Common myeloid progenitor, CD34-positive (primary cell): ENCODE data around the gene VPS13D.

Experiments
- CTCF ChIA-PET: fragments of 350-600 bp; sonication (Branson Sonifier 250); formaldehyde crosslinking; loops from one replicate; lab custom pipeline; 2021; ENCODE audit warnings: antibody characterized with exemption; lab: Charles Lee
- POLR2A ChIA-PET: fragments of 350-600 bp; sonication (Branson Sonifier 250); formaldehyde crosslinking; loops from one replicate; lab custom pipeline; 2021; ENCODE audit warnings: antibody characterized with exemption; lab: Charles Lee
- DNase-seq, 3 donors: peaks; one replicate each; pipeline versions ENCODE4 v3.0.0 to v3.0.0-alpha.2; 2013
- H3K27ac ChIP-seq, 2 experiments: 1 replicate in 1 of 2; 2 replicates in 1 of 2; pipeline ENCODE4 v1.7.0; 2013; ENCODE audit warnings: inconsistent platforms in 2 of 2, low read length in 2 of 2, mild to moderate bottlenecking in 2 of 2, low read depth in 1 of 2, moderate library complexity in 1 of 2; ENCODE audit not compliant: severe bottlenecking in 2 of 2, insufficient read depth in 1 of 2, poor library complexity in 1 of 2
- H3K27me3 ChIP-seq, 5 experiments: replicated peaks in 2 of 5; 1 replicate in 3 of 5; 2 replicates in 2 of 5; pipeline versions ENCODE4 v1.6.1 to v1.7.0; 2013; ENCODE audit warnings: low read length in 4 of 5, mild to moderate bottlenecking in 2 of 5, moderate library complexity in 2 of 5, inconsistent platforms in 1 of 5; ENCODE audit not compliant: insufficient read depth in 5 of 5, control insufficient read depth in 4 of 5
- H3K36me3 ChIP-seq, 4 experiments: 1 replicate in 2 of 4; 2 replicates in 2 of 4; pipeline versions ENCODE4 v1.6.1 to v1.7.0; 2013; ENCODE audit warnings: low read length in 3 of 4, control low read depth in 1 of 4, mild to moderate bottlenecking in 1 of 4; ENCODE audit not compliant: control insufficient read depth in 4 of 4, insufficient read depth in 4 of 4
- H3K4me1 ChIP-seq, 4 experiments: 1 replicate in 3 of 4; 2 replicates in 1 of 4; pipeline versions ENCODE4 v1.6.1 to v1.7.1; 2013; ENCODE audit warnings: low read length in 3 of 4, mild to moderate bottlenecking in 3 of 4, control low read depth in 1 of 4, inconsistent platforms in 1 of 4, moderate library complexity in 1 of 4; ENCODE audit not compliant: control insufficient read depth in 4 of 4, insufficient read depth in 4 of 4; ENCODE audit errors: control extremely low read depth in 1 of 4
- H3K4me3 ChIP-seq, 7 experiments: 1 replicate in 4 of 7; 2 replicates in 3 of 7; pipeline versions ENCODE4 v1.5.1 to v1.7.0; 2013; ENCODE audit warnings: mild to moderate bottlenecking in 7 of 7, low read length in 6 of 7, moderate library complexity in 6 of 7, inconsistent platforms in 2 of 7, low read depth in 2 of 7, control low read depth in 1 of 7; ENCODE audit not compliant: insufficient read depth in 4 of 7, control insufficient read depth in 1 of 7; ENCODE audit errors: extremely low read depth in 1 of 7
- H3K9me3 ChIP-seq, 5 experiments: 1 replicate in 4 of 5; 2 replicates in 1 of 5; pipeline versions ENCODE4 v1.6.1 to v1.7.1; 2013; ENCODE audit warnings: low read length in 4 of 5, mild to moderate bottlenecking in 2 of 5, inconsistent platforms in 1 of 5, low read depth in 1 of 5, moderate library complexity in 1 of 5; ENCODE audit not compliant: control insufficient read depth in 4 of 5, insufficient read depth in 2 of 5; ENCODE audit errors: control extremely low read depth in 1 of 5
- WGBS: methylation state at CpG from one replicate; pipeline ENCODE4 v1.1.5; 2013; ENCODE audit not compliant: insufficient coverage; 5-methylcytosine and 5-hydroxymethylcytosine counted together

Gene VPS13D

DNA sequence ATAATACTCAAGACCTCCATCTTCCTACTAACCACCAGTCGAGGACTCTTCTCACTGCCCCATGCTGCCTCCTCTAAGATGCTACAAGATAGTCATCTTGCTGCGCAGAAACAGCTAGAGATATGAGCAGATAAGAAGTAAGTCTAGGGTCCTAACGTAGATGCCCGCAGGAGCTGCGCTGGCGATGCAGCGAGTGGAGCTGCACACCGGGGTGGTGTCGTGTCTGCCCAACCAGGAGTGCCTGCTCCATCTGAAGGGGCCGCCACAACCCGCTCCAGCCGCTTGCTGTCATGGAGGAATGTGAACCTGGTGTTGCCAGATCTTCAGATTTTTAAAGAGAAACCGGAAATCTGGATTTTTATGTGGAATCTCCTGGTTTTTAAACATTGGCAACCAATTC, 175.1 kb downstream of the VPS13D start:
- ChIA-PET CTCF (interaction anchor here (0.8 to 3.2 kb wide), 3 partner anchors 10 to 216 kb away, joined by 3 to 14 read pairs (median 3); no protein-coding TSS in a partner anchor), POLR2A (no interaction called here)
- peaks cover 13 to 49% (median 31%) of the 10 kb centered on the region in 4 experiments for H3K36me3 ChIP-seq
- no peak overlapping the region for H3K27ac ChIP-seq
- H3K4me1 ChIP-seq: peaks cover 0 to 8% (median 2%) of the 10 kb centered on the region in 4 experiments
- H3K27me3 ChIP-seq: no peaks in the 10 kb centered on the region
- 98% methylated on average over 12 of the region's 13 CpGs for WGBS
- peaks cover 0 to 2% (median 0%) of the 10 kb centered on the region in 5 experiments for H3K9me3 ChIP-seq
- no peak for DNase-seq
- no peak overlapping the region for H3K4me3 ChIP-seq

DNA sequence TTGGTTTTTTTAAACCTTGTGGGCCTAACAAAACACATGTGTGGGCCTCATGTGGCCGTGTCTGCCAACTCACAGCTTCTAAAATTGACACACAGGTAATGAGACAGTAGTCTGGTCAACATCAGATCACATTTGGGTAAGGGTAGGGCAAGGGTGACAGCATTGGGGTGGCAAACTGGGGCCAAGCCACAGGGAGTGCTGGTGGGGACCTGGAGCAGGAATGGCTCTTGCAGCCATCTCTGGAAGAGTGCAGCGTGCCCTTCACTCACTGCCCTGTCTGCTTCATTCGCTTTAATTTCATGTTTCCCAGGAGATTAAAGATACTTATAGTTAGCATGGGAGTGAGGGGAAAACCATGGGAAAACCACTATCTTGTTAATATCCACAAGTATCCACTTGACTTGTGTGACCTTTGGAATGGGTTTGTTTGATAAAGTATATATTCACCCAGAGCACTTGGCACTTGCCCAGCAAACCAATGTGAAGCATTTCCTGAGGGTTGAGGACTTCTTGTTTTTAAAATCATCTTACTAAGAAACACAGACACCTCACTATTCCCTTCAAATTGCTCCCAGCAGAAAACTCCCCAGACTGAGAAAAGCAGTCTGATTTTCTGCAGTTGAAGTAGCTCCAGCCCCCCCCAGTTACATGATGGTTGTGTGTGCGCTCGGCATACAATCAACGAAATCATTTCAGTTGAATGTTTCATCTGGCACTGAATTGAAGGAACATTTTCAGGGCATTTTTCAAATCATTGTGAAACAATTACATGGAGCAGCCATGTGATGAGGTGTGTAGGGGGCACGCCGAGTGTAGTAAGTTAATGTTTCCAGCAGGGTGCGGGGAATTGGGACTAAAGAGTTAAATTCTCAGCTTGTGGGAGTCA, 175.7 kb downstream of the VPS13D start:
- no peaks in the 10 kb centered on the region for H3K27me3 ChIP-seq
- ChIA-PET POLR2A (interaction anchor here (0.5 kb wide), 1 partner anchor 83 kb away, joined by 3 read pairs; no protein-coding TSS in a partner anchor), CTCF (interaction anchor here (1.3 to 2.2 kb wide), 2 partner anchors 10 to 19 kb away, joined by 3 to 10 read pairs; no protein-coding TSS in a partner anchor)
- peak in 2 of 3 donors; percentile 28 to 30 for DNase-seq
- 95% methylated on average over 7 of the region's 9 CpGs for WGBS
- peaks cover 0 to 7% (median 2%) of the 10 kb centered on the region in 5 experiments for H3K9me3 ChIP-seq
- peaks cover 11 to 49% (median 29%) of the 10 kb centered on the region in 4 experiments for H3K36me3 ChIP-seq
- H3K4me3 ChIP-seq: no peak overlapping the region
- no peak overlapping the region for H3K27ac ChIP-seq
- H3K4me1 ChIP-seq: peaks cover 0 to 8% (median 2%) of the 10 kb centered on the region in 4 experiments

DNA sequence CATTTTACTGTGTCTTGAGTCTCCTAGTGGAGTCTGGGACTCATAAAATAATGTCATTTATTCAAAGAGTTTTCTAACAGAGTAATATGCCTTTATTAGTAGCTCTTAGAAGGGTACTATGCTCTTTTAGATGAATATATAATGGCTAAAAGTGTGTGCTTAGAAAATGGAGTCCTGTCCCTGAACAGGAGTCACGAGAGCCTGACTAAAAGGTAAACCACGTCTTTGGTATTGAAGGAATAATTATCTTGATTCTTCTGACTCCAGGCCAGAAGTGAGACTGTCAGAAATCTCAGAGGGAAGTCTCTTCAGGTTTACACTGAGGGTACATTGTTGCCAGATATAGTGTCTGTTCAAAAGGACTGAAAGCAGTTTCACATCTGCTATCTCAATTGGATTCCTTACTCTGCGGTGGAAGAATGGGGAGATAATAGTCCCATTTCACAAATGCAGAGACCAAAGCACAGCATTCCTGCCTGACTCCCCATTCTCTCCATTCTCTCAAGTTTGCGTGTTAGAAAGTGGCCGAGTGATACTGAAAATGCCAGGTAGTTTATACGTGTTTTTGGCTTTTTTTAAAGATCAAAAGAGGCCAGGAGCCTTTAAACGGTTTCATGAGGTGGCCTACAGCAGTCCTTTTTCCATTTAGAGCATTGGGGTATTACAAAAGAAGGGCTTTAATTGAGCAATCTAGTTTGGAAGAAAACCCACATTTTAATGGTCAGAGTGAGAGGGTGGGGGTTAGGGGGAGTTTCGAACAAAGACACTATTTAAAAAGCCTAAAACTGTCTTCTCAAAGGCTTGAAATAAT, 176.6 kb downstream of the VPS13D start:
- H3K36me3 ChIP-seq: peaks cover 11 to 45% (median 27%) of the 10 kb centered on the region in 4 experiments
- H3K27ac ChIP-seq: no peak overlapping the region
- 91% methylated on average over 7 of the region's 8 CpGs for WGBS
- no peak for DNase-seq
- H3K4me3 ChIP-seq: no peak overlapping the region
- H3K4me1 ChIP-seq: peaks cover 0 to 8% (median 2%) of the 10 kb centered on the region in 4 experiments
- CTCF ChIA-PET: interaction anchor here (1.2 to 2.2 kb wide), 3 partner anchors 9 to 194 kb away, joined by 4 to 10 read pairs (median 6); no protein-coding TSS in a partner anchor
- POLR2A ChIA-PET: interaction anchor here (0.5 to 0.6 kb wide), 2 partner anchors 68 to 82 kb away, joined by 3 read pairs; no protein-coding TSS in a partner anchor
- H3K9me3 ChIP-seq: peaks cover 0 to 12% (median 2%) of the 10 kb centered on the region in 5 experiments
- H3K27me3 ChIP-seq: no peaks in the 10 kb centered on the region

DNA sequence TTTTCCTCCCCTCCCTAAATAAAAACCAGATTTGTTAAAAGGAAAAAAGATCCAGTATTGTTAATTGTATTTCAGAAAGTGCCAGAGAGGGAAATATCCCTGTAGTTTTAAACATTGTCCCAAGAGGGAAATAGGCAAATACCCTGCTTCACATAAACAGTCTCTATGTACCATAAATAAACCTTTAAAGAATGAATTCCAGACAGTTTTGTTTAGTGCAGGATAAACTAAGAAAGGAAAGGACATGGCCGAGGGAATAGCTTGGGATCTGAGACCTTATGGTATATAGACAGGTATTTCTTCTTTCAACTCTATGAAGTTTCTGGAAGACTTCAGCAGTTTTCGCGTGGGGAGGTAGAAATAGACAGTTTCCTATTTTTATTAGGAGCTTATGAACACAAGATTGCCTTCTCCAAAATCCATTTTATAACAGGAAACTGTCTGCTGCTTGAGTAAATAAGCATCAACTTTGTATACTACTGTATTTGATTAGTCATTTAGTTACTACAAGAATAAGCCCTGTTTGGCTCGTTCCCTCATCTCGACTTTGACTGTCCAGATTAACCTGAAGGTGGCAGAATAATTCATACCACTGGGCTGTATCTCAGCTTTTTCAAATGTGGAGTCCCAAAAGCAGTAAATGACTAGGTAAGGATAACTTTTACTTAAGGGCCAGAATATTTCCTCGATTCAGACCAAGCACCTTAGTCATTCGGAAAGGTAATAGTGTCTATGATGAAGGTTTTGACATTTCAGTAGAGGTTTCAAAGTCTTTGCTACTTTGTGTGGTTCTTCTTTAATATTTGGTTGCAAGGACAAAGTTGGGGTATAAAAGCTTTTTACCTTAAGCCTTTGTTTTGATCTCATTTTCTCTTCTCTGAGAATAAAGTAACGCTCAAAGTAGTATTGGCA, 177.5 kb downstream of the VPS13D start:
- H3K27ac ChIP-seq: no peak overlapping the region
- H3K9me3 ChIP-seq: peaks cover 0 to 12% (median 2%) of the 10 kb centered on the region in 5 experiments
- 71% methylated on average over 5 of the region's 8 CpGs for WGBS
- no peaks in the 10 kb centered on the region for H3K27me3 ChIP-seq
- CTCF ChIA-PET: interaction anchor here (0.9 to 2.2 kb wide), 8 partner anchors 8 to 212 kb away, joined by 3 to 10 read pairs (median 4); no protein-coding TSS in a partner anchor
- DNase-seq: peak; percentile 34 to 55 (median 46)
- H3K4me3 ChIP-seq: no peak overlapping the region
- POLR2A ChIA-PET: interaction anchor here (0.6 kb wide), 1 partner anchor 67 kb away, joined by 3 read pairs; no protein-coding TSS in a partner anchor
- peaks cover 12 to 47% (median 28%) of the 10 kb centered on the region in 4 experiments for H3K36me3 ChIP-seq
- peaks cover 0 to 8% (median 2%) of the 10 kb centered on the region in 4 experiments for H3K4me1 ChIP-seq

DNA sequence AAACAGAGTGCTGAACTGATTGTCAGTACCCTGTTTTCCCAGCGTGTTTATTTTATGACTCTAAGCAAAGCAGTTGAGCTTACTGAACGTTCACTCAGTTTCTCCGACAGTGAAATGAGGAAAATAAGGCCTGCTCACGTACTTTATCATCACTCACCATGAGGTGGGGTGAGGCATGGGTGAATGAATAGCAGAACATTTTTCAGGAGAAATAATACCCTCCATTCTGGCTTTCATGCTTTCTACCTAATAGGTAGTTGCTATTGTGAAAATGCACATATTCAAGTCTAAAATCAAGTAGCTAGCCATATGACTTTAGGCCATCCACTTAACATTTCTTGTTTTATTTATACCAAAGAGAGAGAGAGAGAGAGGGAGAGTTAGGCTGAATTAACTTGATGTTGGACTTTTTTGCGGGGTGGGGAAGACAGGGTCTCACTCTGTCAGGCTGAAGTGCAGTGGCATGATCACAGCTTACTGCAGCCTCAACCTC, 178.2 kb downstream of the VPS13D start:
- CTCF ChIA-PET: interaction anchor here (0.9 to 1.6 kb wide), 7 partner anchors 11 to 211 kb away, joined by 3 to 6 read pairs (median 4); no protein-coding TSS in a partner anchor
- POLR2A ChIA-PET: interaction anchor here (1.5 kb wide), 1 partner anchor 70 kb away, joined by 3 read pairs; no protein-coding TSS in a partner anchor

More for the DNA sequence above, 178.2 kb downstream of the VPS13D start:
- 95% methylated on average over 4 of the region's 5 CpGs for WGBS
- Histone ChIP-seq H3K27me3 (no peaks in the 10 kb centered on the region), H3K9me3 (peaks cover 0 to 12% (median 2%) of the 10 kb centered on the region in 5 experiments), H3K27ac (no peak overlapping the region), H3K4me3 (no peak overlapping the region), H3K4me1 (peaks cover 0 to 8% (median 2%) of the 10 kb centered on the region in 4 experiments), H3K36me3 (peaks cover 10 to 42% (median 24%) of the 10 kb centered on the region in 4 experiments)
- no peak for DNase-seq
